Measurements from ENCODE around the gene TFRC. TPM values are rescaled to one million over a fixed set of nuclear protein-coding genes. Genes with fewer than 3 reads are reported as not detected.

TFRC gene
- total and polyA plus RNA-seq, 4 donors = 19.1 to 1,250 (median 73.3) TPM

- Histone ChIP-seq H3K27me3 (ENCODE audit: control insufficient read depth in 4 of 4, insufficient read depth in 4 of 4, low read length in 3 of 4) (no peaks in the 10 kb centered on the region), H3K4me3 (ENCODE audit: low read depth in 1 of 3, low read length in 3 of 3) (no peak overlapping the region), H3K4me1 (ENCODE audit: control insufficient read depth in 4 of 4, insufficient read depth in 4 of 4, low read length in 3 of 4) (no peaks in the 10 kb centered on the region), H3K9me3 (ENCODE audit: control insufficient read depth in 4 of 4, low read length in 3 of 4) (no peaks in the 10 kb centered on the region), H3K27ac (ENCODE audit: low read depth in 1 of 2, low read length in 2 of 2) (no peak overlapping the region), H3K9ac (ENCODE audit: low read depth in 1 of 2, low read length in 2 of 2) (no peak overlapping the region), H3K36me3 (ENCODE audit: control insufficient read depth in 4 of 4, insufficient read depth in 3 of 4, low read depth in 1 of 4, low read length in 3 of 4) (peaks cover 31 to 87% (median 86%) of the 10 kb centered on the region in 4 donors)
- no peak for TF ChIP-seq GABPA (IDR thresholded peaks at IDR 0.05 in 1 of 2, conservative IDR thresholded peaks at IDR 0.05 in 1 of 2)
- TF ChIP-seq EGR1 (IDR thresholded peaks at IDR 0.05; ENCODE audit: low read depth in 2 of 2) = no peak
- TF ChIP-seq RAD21 (IDR thresholded peaks at IDR 0.05) = no peak
- TF ChIP-seq ZBTB33 (IDR thresholded peaks at IDR 0.05) = no peak
- TF ChIP-seq SP1 (IDR thresholded peaks at IDR 0.05) = no peak
- no peak for TF ChIP-seq MAX (IDR thresholded peaks at IDR 0.05)
- WGBS = 90% methylated on average over 3 of the region's 3 CpGs
- DNase-seq (ENCODE audit: low spot score) = no peak
Observed at GRCh38 chr3:196067439-196067838, 14.5 kb downstream of the TFRC start.

- no peak for DNase-seq (ENCODE audit: low spot score)
- no peak for TF ChIP-seq RAD21 (IDR thresholded peaks at IDR 0.05)
- TF ChIP-seq YY1 (IDR thresholded peaks at IDR 0.05) = no peak
- TF ChIP-seq HNF4G (IDR thresholded peaks at IDR 0.05) = no peak
- no peak for TF ChIP-seq MAX (IDR thresholded peaks at IDR 0.05)
- no peak for TF ChIP-seq GABPA (IDR thresholded peaks at IDR 0.05 in 1 of 2, conservative IDR thresholded peaks at IDR 0.05 in 1 of 2)
- TF ChIP-seq SP1 (IDR thresholded peaks at IDR 0.05) = no peak
- no peak for TF ChIP-seq REST (IDR thresholded peaks at IDR 0.05)
- TF ChIP-seq HNF4A (conservative IDR thresholded peaks at IDR 0.05) = no peak
- no peak for TF ChIP-seq ATF3 (IDR thresholded peaks at IDR 0.05)
- no peak for TF ChIP-seq FOXA1 (IDR thresholded peaks at IDR 0.05)
- TF ChIP-seq JUND (IDR thresholded peaks at IDR 0.05) = no peak
- TF ChIP-seq ZBTB33 (IDR thresholded peaks at IDR 0.05) = no peak
- no peak for TF ChIP-seq FOXA2 (IDR thresholded peaks at IDR 0.05)
- no peak for TF ChIP-seq CTCF (IDR thresholded peaks at IDR 0.05; ENCODE audit: low read depth, low read length, missing input control)
- H3K4me1 ChIP-seq (ENCODE audit: control insufficient read depth in 4 of 4, insufficient read depth in 4 of 4, low read length in 3 of 4) = peaks cover 0 to 3% (median 0%) of the 10 kb centered on the region in 4 donors
- H3K27me3 ChIP-seq (ENCODE audit: control insufficient read depth in 4 of 4, insufficient read depth in 4 of 4, low read length in 3 of 4) = no peaks in the 10 kb centered on the region
- H3K9me3 ChIP-seq (ENCODE audit: control insufficient read depth in 4 of 4, low read length in 3 of 4) = no peaks in the 10 kb centered on the region
- no peak overlapping the region for H3K9ac ChIP-seq (ENCODE audit: low read depth in 1 of 2, low read length in 2 of 2)
- H3K27ac ChIP-seq (ENCODE audit: low read depth in 1 of 2, low read length in 2 of 2) = no peak overlapping the region
- no peak overlapping the region for H3K4me3 ChIP-seq (ENCODE audit: low read depth in 1 of 3, low read length in 3 of 3)
- H3K36me3 ChIP-seq (ENCODE audit: control insufficient read depth in 4 of 4, insufficient read depth in 3 of 4, low read depth in 1 of 4, low read length in 3 of 4) = peaks cover 36 to 87% (median 82%) of the 10 kb centered on the region in 4 donors
- WGBS = 92% methylated on average over 1 of the region's 1 CpG
Observed at GRCh38 chr3:196063971-196064370, 17.9 kb downstream of the TFRC start.

All from liver (tissue), 9 donors.